Epithelial cell of esophagus (primary cell): Measurements from ENCODE around the gene BAD.

ENCODE experiments used
- DNase-seq: peaks from one replicate; pipeline ENCODE4 v3.0.0; 2010; ENCODE audit warnings: low read depth
- H3K4me3 ChIP-seq: 2 replicates; pipeline ENCODE4 v1.5.1; 2011; ENCODE audit warnings: mild to moderate bottlenecking, low read length, control low read depth
- TF ChIP-seq, protein P1 (sequence below): IDR thresholded peaks from 2 replicates; pipeline ENCODE4 v1.5.1; 2011; ENCODE audit warnings: low read depth, mild to moderate bottlenecking, low read length, control low read depth, inconsistent platforms; ENCODE audit not compliant: insufficient read depth; ENCODE audit errors: missing control alignments

BAD gene

DNA sequence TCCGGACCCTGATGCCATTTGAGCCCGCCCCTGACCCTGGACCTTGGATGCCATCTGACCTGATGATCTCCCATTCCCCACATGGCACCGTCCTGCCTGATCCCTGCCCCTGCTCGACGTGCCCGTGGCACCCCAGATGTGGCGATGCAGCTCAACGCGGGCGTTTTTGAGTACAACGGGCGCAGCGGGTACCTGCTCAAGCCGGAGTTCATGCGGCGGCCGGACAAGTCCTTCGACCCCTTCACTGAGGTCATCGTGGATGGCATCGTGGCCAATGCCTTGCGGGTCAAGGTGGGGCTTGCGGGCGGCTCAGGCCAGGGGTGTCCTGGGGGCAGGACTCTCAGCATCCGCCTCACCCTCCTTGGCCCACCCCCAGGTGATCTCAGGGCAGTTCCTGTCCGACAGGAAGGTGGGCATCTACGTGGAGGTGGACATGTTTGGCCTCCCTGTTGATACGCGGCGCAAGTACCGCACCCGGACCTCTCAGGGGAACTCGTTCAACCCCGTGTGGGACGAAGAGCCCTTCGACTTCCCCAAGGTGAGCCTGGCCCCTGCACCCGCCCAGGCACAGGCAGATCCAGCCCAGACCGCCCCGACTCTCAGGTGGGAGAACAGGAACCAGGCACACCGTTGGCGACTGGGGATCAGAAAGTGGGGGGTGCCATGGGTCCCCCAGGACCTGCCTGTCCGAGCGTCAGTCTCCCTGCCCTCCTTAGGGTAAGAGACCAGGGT lies 22.0 kb downstream of the BAD start:
- no peak overlapping the region for H3K4me3 ChIP-seq

DNA sequence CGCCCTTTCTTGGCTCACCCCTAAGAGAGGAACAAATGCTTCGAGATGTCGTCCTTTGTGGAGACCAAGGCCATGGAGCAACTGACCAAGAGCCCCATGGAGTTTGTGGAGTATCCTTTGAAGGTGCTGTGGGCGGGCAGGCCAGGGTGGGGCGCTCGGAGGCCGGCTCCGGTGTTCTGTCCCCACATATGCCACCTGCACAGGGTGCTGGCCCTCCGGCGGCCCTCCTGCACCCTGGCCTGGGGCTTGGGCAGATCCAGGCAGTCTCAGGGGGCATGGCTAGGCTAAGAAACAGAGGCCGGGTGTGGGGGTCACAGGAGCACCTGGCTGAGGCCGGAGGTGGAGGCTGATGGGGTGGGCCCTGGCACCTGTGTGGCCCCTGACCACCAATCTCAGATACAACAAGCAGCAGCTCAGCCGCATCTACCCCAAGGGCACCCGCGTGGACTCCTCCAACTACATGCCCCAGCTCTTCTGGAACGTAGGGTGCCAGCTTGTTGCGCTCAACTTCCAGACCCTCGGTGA lies 22.8 kb downstream of the BAD start:
- DNase-seq, result no peak
- H3K4me3 ChIP-seq, result no peak overlapping the region
- TF ChIP-seq, protein P1, sequence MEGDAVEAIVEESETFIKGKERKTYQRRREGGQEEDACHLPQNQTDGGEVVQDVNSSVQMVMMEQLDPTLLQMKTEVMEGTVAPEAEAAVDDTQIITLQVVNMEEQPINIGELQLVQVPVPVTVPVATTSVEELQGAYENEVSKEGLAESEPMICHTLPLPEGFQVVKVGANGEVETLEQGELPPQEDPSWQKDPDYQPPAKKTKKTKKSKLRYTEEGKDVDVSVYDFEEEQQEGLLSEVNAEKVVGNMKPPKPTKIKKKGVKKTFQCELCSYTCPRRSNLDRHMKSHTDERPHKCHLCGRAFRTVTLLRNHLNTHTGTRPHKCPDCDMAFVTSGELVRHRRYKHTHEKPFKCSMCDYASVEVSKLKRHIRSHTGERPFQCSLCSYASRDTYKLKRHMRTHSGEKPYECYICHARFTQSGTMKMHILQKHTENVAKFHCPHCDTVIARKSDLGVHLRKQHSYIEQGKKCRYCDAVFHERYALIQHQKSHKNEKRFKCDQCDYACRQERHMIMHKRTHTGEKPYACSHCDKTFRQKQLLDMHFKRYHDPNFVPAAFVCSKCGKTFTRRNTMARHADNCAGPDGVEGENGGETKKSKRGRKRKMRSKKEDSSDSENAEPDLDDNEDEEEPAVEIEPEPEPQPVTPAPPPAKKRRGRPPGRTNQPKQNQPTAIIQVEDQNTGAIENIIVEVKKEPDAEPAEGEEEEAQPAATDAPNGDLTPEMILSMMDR, result no peak

More for the DNA sequence above, 22.0 kb downstream of the BAD start:
- DNase-seq, result no peak
- TF ChIP-seq, protein P1, result no peak

DNA sequence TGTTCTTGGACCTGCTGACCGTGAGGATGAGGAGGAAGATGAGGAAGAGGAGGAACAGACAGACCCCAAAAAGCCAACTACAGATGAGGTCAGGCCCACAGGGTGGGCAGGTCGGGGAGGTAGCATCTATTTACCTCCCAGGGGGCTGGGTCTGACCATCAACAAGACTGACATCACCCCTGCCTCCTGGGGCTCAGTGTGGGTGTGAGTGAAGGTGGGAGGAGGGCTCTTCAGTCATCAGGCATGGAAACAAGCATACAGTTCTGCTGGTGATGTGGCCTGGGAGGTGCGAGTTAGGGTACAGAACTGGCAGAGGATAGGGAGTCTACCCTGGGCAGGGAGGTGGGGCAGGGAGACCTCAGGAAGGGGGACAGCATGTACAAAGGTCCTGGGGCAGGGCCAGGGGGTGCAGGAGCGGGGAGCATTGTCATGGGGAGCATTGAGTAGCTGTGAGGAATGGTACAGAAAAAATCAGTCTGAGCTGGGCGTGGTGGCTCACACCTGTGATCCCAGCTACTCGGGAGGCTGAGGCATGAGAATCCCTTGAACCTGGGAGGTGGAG lies 24.2 kb downstream of the BAD start:
- no peak overlapping the region for H3K4me3 ChIP-seq
- DNase-seq, result no peak
- TF ChIP-seq, protein P1, result no peak

DNA sequence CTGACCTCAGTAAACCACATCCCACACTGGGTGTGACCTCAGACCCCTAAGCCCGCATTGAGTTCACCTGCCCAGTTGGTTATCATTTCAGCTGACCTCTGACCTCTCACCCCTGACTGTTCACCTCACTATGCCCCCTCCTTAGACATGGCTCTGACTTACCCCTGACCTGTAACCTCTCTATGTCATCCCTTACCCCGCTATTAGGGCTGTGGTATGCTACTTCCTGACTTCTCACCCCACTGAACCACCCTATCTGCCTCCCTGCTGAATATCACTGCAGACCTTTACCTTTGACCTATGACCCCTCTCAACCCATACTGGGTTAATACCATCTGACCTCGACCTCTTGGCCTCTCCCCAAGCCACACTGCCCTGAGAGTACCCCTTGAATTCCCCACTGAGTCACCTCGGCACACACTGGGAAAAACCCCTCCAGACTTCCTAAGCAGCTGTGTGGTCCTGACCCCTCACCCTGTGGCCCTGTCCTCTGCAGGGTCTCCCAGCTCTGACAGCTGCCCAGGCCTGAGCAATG lies 24.9 kb downstream of the BAD start:
- TF ChIP-seq, protein P1, result no peak
- no peak for DNase-seq
- H3K4me3 ChIP-seq, result no peak overlapping the region

DNA sequence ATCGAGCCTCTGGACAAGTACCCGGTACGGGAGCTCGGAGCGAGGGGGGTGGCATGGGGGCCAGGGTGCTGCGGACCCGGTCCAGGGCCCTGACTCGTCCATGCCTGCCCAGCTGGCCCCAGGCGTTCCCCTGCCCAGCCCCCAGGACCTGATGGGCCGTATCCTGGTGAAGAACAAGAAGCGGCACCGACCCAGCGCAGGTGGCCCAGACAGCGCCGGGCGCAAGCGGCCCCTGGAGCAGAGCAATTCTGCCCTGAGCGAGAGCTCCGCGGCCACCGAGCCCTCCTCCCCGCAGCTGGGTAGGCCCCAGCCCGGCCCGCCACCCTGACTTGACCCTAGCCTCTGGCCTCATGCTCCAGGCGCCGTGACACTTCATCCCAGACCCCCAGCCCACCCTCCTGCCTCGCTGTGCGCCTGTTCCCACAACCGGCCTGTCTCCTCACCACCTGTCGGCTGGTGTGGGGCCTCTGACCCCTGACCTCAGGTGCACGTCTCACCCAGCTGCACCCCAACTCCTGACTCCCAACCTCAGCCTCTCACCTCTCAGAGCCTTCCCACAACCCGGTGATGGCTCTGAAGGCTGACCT lies 25.4 kb downstream of the BAD start:
- TF ChIP-seq, protein P1, result no peak
- H3K4me3 ChIP-seq, result no peak overlapping the region
- DNase-seq, result no peak

DNA sequence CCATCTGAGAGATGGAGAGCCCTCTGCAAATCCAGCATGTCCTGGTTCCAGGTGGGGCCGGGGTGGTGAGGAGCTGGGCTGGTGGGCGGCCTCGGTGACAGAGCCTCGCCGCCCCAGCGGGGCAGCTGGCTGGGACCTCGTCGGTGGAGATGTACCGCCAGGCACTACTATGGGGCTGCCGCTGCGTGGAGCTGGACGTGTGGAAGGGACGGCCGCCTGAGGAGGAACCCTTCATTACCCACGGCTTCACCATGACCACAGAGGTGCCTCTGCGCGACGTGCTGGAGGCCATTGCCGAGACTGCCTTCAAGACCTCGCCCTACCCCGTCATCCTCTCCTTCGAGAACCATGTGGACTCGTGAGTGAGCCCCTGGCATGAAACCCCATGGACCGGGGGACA lies 26.1 kb downstream of the BAD start:
- no peak for DNase-seq
- TF ChIP-seq, protein P1, result no peak
- H3K4me3 ChIP-seq, result no peak overlapping the region
